HTERT RPE-1 (cell line): ENCODE measurements around the gene SSH2.
"Not testable (repeated sequence)": the region's sequence is repeated elsewhere in the genome, so short reads cannot be mapped to it uniquely, and the experiment has no call there.

Experiments used
- in situ Hi-C: fragments of 300-500 bp; cut with MboI; formaldehyde crosslinking; loops from 4 replicates; pipeline ENCODE4 v1.14.3; 2020; ENCODE audit warnings: low sequenced_read_pairs

The SSH2 gene

GRCh38 chr17:29929533-29930408 is at the start of gene SSH2:
Gene SSH2, minus strand, starts transcription at chr17:29930228. Its CDS starts 228 bp downstream, at chr17:29930000.
- in situ Hi-C loops = loop anchor here (25.0 kb wide), 1 partner anchor 117 kb away; no protein-coding TSS in a partner anchor

GRCh38 chr17:29977836-29978235 is 47.8 kb upstream of the SSH2 start:
- in situ Hi-C loops = no loop called here

GRCh38 chr17:29973005-29973404 is 43.0 kb upstream of the SSH2 start:
- in situ Hi-C loops = no loop called here

GRCh38 chr17:29972277-29972676 is 42.2 kb upstream of the SSH2 start:
- in situ Hi-C loops = no loop called here

- in situ Hi-C loops = no loop called here
Observed at GRCh38 chr17:29968271-29968670, 38.2 kb upstream of the SSH2 start.

- in situ Hi-C loops = no loop called here
Observed at GRCh38 chr17:29962656-29963055, 32.6 kb upstream of the SSH2 start.

- in situ Hi-C loops = no loop called here
Observed at GRCh38 chr17:29959658-29960337, 29.8 kb upstream of the SSH2 start.

- in situ Hi-C loops = no loop called here
Observed at GRCh38 chr17:29958947-29959657, 29.1 kb upstream of the SSH2 start.

- in situ Hi-C loops = not testable (repeated sequence)
Observed at GRCh38 chr17:29957488-29957887, 27.5 kb upstream of the SSH2 start.

GRCh38 chr17:29956225-29956624 is 26.2 kb upstream of the SSH2 start:
- in situ Hi-C loops = no loop called here

GRCh38 chr17:29954405-29954804 is 24.4 kb upstream of the SSH2 start:
- in situ Hi-C loops = no loop called here

GRCh38 chr17:29949696-29950095 is 19.7 kb upstream of the SSH2 start:
- in situ Hi-C loops = loop anchor here (25.0 kb wide), 1 partner anchor 137 kb away; no protein-coding TSS in a partner anchor

GRCh38 chr17:29948448-29949215 is 18.6 kb upstream of the SSH2 start:
- in situ Hi-C loops = loop anchor here (25.0 kb wide), 1 partner anchor 136 kb away; no protein-coding TSS in a partner anchor

GRCh38 chr17:29945281-29945680 is 15.3 kb upstream of the SSH2 start:
- in situ Hi-C loops = loop anchor here (25.0 kb wide), 1 partner anchor 133 kb away; no protein-coding TSS in a partner anchor

- in situ Hi-C loops = loop anchor here (25.0 kb wide), 1 partner anchor 129 kb away; no protein-coding TSS in a partner anchor
Observed at GRCh38 chr17:29941334-29941733, 11.3 kb upstream of the SSH2 start, which contains the start of gene EFCAB5. Gene EFCAB5, plus strand, starts transcription at chr17:29941634. Its CDS starts 163 bp downstream, at chr17:29941797.

- in situ Hi-C loops = loop anchor here (25.0 kb wide), 1 partner anchor 124 kb away; no protein-coding TSS in a partner anchor
Observed at GRCh38 chr17:29936724-29937123, 6.7 kb upstream of the SSH2 start.

GRCh38 chr17:29935909-29936308 is 5.9 kb upstream of the SSH2 start:
- in situ Hi-C loops = loop anchor here (25.0 kb wide), 1 partner anchor 124 kb away; no protein-coding TSS in a partner anchor

GRCh38 chr17:29933379-29933778 is 3.4 kb upstream of the SSH2 start:
- in situ Hi-C loops = loop anchor here (25.0 kb wide), 1 partner anchor 121 kb away; no protein-coding TSS in a partner anchor

- in situ Hi-C loops = loop anchor here (25.0 kb wide), 1 partner anchor 119 kb away; no protein-coding TSS in a partner anchor
Observed at GRCh38 chr17:29931231-29931932, 1.4 kb upstream of the SSH2 start.
